CD4-positive, CD25-positive, alpha-beta regulatory T cell (primary cell): Measurements from ENCODE around the gene CEP83. TPM values are rescaled to one million over a fixed set of nuclear protein-coding genes. Genes with fewer than 3 reads are reported as not detected.

ENCODE experiments used
- ATAC-seq, 2 donors: fragments of 150-1000 bp; cut with Tn5 transposase; one replicate each; pipeline ENCODE4 v1.10.0; 2021; ENCODE audit warnings: low read depth in 2 of 2, moderate number of reproducible peaks in 2 of 2, moderate library complexity in 1 of 2
- DNase-seq, 3 donors: peaks; one replicate each; pipeline versions ENCODE4 v3.0.0 to v3.0.0-alpha.2; 2012 to 2022; ENCODE audit warnings: mixed read lengths in 1 of 3
- H3K27ac ChIP-seq: one replicate; pipeline ENCODE4 v1.7.0; 2013; ENCODE audit warnings: mild to moderate bottlenecking, low read length; ENCODE audit not compliant: insufficient read depth, poor library complexity, severe bottlenecking
- H3K27me3 ChIP-seq: one replicate; pipeline ENCODE4 v1.7.0; 2013; ENCODE audit warnings: low read length; ENCODE audit not compliant: control insufficient read depth, insufficient read depth
- H3K36me3 ChIP-seq: one replicate; pipeline ENCODE4 v1.7.0; 2013; ENCODE audit warnings: mild to moderate bottlenecking, low read length, moderate library complexity; ENCODE audit not compliant: control insufficient read depth, insufficient read depth
- H3K4me1 ChIP-seq: 2 replicates; pipeline ENCODE4 v1.7.0; 2013; ENCODE audit warnings: mild to moderate bottlenecking, low read length; ENCODE audit not compliant: insufficient read depth, control insufficient read depth, poor library complexity, severe bottlenecking
- H3K4me3 ChIP-seq: one replicate; pipeline ENCODE4 v1.7.0; 2013; ENCODE audit warnings: low read depth, mild to moderate bottlenecking, low read length, moderate library complexity
- H3K9me3 ChIP-seq, 2 experiments: 1 replicate in 1 of 2; 2 replicates in 1 of 2; pipeline ENCODE4 v1.7.0; 2013; ENCODE audit warnings: low read length in 2 of 2, mild to moderate bottlenecking in 1 of 2, moderate library complexity in 1 of 2; ENCODE audit not compliant: control insufficient read depth in 2 of 2
- H3K27ac Mint-ChIP-seq, 3 donors: one replicate each; pipeline ENCODE4 v1.8.0; 2020 to 2022; ENCODE audit warnings: mild to moderate bottlenecking in 3 of 3, mixed read lengths in 3 of 3, moderate library complexity in 2 of 3
- H3K27me3 Mint-ChIP-seq: one replicate; pipeline ENCODE4 v1.8.0; 2022; ENCODE audit warnings: mild to moderate bottlenecking, mixed read lengths
- H3K36me3 Mint-ChIP-seq: one replicate; pipeline ENCODE4 v1.8.0; 2020; ENCODE audit warnings: mixed read lengths
- H3K4me1 Mint-ChIP-seq, 4 donors: one replicate each; pipeline ENCODE4 v1.8.0; 2020 to 2022; ENCODE audit warnings: mixed read lengths in 4 of 4, mild to moderate bottlenecking in 1 of 4
- H3K4me3 Mint-ChIP-seq, 4 donors: one replicate each; pipeline ENCODE4 v1.8.0; 2020 to 2022; ENCODE audit warnings: mild to moderate bottlenecking in 4 of 4, mixed read lengths in 4 of 4, moderate library complexity in 3 of 4
- H3K9me3 Mint-ChIP-seq, 7 donors: one replicate each; pipeline ENCODE4 v1.8.0; 2020 to 2022; ENCODE audit warnings: mixed read lengths in 7 of 7, mild to moderate bottlenecking in 3 of 7, moderate library complexity in 2 of 7
- polyA plus RNA-seq, 4 donors: library from polyadenylated mRNA; unstranded; fragments of 300-500 nt; fragmentation: Illumina TruSeq; gene quantifications; one replicate each; pipeline ENCODE4 v1.2.3, GENCODE V29; 2021
- total RNA-seq: library from RNA; stranded (reverse); gene quantifications from one replicate; pipeline ENCODE4 v1.2.3, GENCODE V29; 2022

Gene CEP83
- total and polyA plus RNA-seq, 5 donors from 2014 or later: 3.7 to 14.2 (median 5.1) TPM

DNA sequence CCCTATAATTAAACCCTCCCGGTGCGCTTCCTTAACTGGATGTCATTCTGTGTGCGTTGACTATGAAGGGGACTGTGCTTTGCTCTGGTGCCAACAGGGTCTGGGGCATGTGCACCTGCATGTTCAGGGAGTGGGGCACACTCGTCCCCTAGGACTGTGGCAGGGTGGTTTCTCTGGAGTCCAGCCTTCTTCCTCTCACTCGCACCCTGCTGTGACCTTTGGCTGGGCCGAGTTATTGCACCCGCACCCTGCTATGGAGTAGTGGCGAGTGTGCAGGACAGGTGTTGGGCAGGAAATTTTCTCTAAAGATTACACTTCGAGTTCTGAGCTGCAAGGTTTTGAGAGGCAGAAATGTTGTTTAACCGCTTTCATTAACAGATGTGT, 172.4 kb downstream of the CEP83 start:
- ATAC-seq (no peak), DNase-seq (no peak)
- Histone ChIP-seq H3K27ac (no peak overlapping the region), H3K27me3 (no peaks in the 10 kb centered on the region), H3K4me3 (no peak overlapping the region), H3K4me1 (peaks cover 13% of the 10 kb centered on the region), H3K9me3 (no peaks in the 10 kb centered on the region), H3K36me3 (peaks cover 13% of the 10 kb centered on the region)
- H3K4me3 Mint-ChIP-seq: no peak overlapping the region
- H3K27me3 Mint-ChIP-seq: no peaks in the 10 kb centered on the region
- no peak overlapping the region for H3K27ac Mint-ChIP-seq
- H3K9me3 Mint-ChIP-seq: no peaks in the 10 kb centered on the region
- H3K4me1 Mint-ChIP-seq: peaks cover 9 to 20% (median 16%) of the 10 kb centered on the region in 4 donors
- peaks cover 57% of the 10 kb centered on the region for H3K36me3 Mint-ChIP-seq

GRCh38 chr12:94286583-94287244, 173.0 kb downstream of the CEP83 start:
- peaks cover 12 to 24% (median 21%) of the 10 kb centered on the region in 4 donors for H3K4me1 Mint-ChIP-seq
- Histone ChIP-seq H3K4me3 (no peak overlapping the region), H3K4me1 (peaks cover 15% of the 10 kb centered on the region), H3K9me3 (no peaks in the 10 kb centered on the region), H3K27ac (no peak overlapping the region), H3K27me3 (no peaks in the 10 kb centered on the region), H3K36me3 (peaks cover 13% of the 10 kb centered on the region)
- no peak for ATAC-seq
- H3K4me3 Mint-ChIP-seq: no peak overlapping the region
- no peaks in the 10 kb centered on the region for H3K9me3 Mint-ChIP-seq
- H3K27ac Mint-ChIP-seq: no peak overlapping the region
- DNase-seq: no peak
- no peaks in the 10 kb centered on the region for H3K27me3 Mint-ChIP-seq
- H3K36me3 Mint-ChIP-seq: peaks cover 59% of the 10 kb centered on the region

DNA sequence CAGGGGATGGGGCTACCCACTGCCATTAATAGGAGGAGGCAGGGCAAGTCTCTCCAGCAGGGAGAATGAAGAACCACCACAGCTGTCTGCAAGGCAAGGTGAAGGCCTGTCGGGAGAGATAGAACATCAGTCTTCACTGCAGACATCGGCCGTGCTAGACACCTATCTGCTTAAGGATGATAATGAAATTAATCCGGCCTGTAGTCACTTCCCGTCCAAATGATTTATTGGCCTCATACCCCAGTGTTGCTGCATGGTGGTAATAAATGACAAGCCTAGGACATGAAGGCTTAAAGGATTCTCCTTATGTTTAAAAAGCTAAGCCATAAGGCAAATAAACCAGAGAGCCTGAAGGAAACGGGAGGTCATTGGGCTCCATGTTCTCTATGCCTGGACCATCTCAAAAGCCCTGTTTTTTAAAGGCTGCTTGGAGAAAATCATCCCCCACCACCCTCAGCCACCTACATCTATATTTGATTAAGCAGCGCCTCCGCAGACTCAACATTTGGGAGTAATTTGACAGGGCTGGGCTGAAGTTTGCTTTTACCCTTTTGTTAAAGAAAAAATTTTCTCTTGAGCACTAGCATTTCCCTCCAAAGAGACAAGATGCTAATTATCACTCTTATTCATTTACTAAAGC, 173.6 kb downstream of the CEP83 start:
- DNase-seq (no peak), ATAC-seq (no peak)
- no peaks in the 10 kb centered on the region for H3K9me3 ChIP-seq
- H3K4me3 ChIP-seq: no peak overlapping the region
- H3K36me3 Mint-ChIP-seq: peaks cover 55% of the 10 kb centered on the region
- no peaks in the 10 kb centered on the region for H3K27me3 Mint-ChIP-seq
- peaks cover 12 to 28% (median 23%) of the 10 kb centered on the region in 4 donors for H3K4me1 Mint-ChIP-seq
- peaks cover 15% of the 10 kb centered on the region for H3K4me1 ChIP-seq
- H3K4me3 Mint-ChIP-seq: no peak overlapping the region
- H3K27ac ChIP-seq: no peak overlapping the region
- H3K36me3 ChIP-seq: peaks cover 13% of the 10 kb centered on the region
- no peaks in the 10 kb centered on the region for H3K27me3 ChIP-seq
- H3K27ac Mint-ChIP-seq: no peak overlapping the region
- no peaks in the 10 kb centered on the region for H3K9me3 Mint-ChIP-seq

DNA sequence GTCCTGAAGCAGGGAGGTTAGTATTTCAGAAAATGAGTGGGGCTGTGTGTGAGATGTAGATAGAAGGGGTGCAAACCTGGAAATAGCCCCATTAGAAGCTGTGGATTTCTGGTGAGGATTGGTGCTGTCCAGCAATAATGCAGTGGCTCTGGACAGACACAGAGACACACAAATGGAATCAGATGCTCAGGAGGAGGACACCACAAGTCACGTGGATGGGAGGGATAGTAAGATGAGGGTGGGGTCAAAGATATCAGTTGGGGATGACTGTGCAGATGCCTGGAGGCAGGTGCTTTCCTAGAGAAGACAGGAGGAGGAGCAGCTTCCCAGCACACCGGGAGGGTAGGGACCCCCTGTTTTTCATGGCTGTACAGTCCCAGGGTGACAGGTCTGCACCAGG, 174.8 kb downstream of the CEP83 start:
- H3K27me3 ChIP-seq: no peaks in the 10 kb centered on the region
- Mint-ChIP-seq H3K9me3 (no peaks in the 10 kb centered on the region), H3K4me1 (peaks cover 12 to 28% (median 23%) of the 10 kb centered on the region in 4 donors), H3K36me3 (peaks cover 55% of the 10 kb centered on the region), H3K27me3 (no peaks in the 10 kb centered on the region), H3K27ac (peak overlapping the region in 1 of 3 donors; percentile 26), H3K4me3 (no peak overlapping the region)
- H3K27ac ChIP-seq: no peak overlapping the region
- no peaks in the 10 kb centered on the region for H3K9me3 ChIP-seq
- ATAC-seq (no peak), DNase-seq (no peak)
- H3K4me1 ChIP-seq: peaks cover 15% of the 10 kb centered on the region
- no peak overlapping the region for H3K4me3 ChIP-seq
- H3K36me3 ChIP-seq: peaks cover 16% of the 10 kb centered on the region

DNA sequence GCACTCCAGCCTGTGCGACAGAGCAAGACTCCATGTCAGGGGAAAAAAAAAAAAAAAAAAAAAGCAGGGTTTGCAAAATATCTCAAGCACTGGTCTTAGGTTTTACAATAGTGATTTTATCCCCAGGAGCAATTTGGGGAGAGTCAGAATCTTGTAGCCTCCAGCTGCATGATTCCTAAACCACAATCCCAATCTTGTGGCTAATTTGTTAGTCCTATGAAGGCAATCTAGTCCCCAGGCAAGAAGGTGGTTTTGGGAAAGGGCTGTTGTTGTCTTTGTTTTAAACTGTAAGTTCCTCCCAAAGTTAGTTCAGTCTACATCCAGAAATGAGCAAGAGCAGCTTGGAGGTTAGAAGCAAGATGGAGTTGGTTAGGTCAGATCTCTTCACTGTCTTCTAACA, 175.6 kb downstream of the CEP83 start:
- ATAC-seq (no peak), DNase-seq (no peak)
- no peaks in the 10 kb centered on the region for H3K9me3 Mint-ChIP-seq
- no peaks in the 10 kb centered on the region for H3K27me3 Mint-ChIP-seq
- Histone ChIP-seq H3K4me3 (no peak overlapping the region), H3K27ac (no peak overlapping the region), H3K9me3 (no peaks in the 10 kb centered on the region), H3K27me3 (no peaks in the 10 kb centered on the region), H3K4me1 (peaks cover 15% of the 10 kb centered on the region), H3K36me3 (peaks cover 13% of the 10 kb centered on the region)
- peaks cover 12 to 28% (median 23%) of the 10 kb centered on the region in 4 donors for H3K4me1 Mint-ChIP-seq
- H3K27ac Mint-ChIP-seq: peak overlapping the region in 1 of 3 donors; percentile 51
- H3K4me3 Mint-ChIP-seq: no peak overlapping the region
- peaks cover 57% of the 10 kb centered on the region for H3K36me3 Mint-ChIP-seq

DNA sequence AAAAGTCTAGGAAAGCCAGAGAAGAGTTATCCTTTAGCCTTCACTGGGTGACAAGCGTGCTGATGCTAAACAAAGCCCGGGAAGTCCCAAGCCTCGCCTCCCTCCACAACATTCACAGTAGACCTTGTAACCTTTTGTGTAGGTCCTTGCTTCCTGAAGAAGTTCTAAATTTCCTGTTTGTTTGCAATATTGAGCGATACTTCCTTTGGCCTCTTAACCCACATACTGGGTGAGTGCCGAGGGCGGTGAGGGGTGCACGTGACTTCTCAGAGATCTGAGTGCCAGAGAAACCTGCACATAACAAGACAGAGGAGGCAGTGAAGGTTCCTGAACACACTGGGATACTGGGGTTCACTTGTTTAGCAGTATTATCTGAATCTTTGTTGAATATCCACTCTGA, 177.0 kb downstream of the CEP83 start:
- H3K4me3 ChIP-seq: peak overlapping the region; percentile 54

GRCh38 chr12:94280063-94280462, 179.6 kb downstream of the CEP83 start:
- Mint-ChIP-seq H3K4me1 (peaks cover 12 to 28% (median 23%) of the 10 kb centered on the region in 4 donors), H3K4me3 (no peak overlapping the region), H3K27me3 (no peaks in the 10 kb centered on the region), H3K36me3 (peaks cover 34% of the 10 kb centered on the region), H3K9me3 (no peaks in the 10 kb centered on the region), H3K27ac (peak overlapping the region in 2 of 3 donors; percentile 7 to 43)
- Histone ChIP-seq H3K9me3 (no peaks in the 10 kb centered on the region), H3K27me3 (no peaks in the 10 kb centered on the region), H3K4me1 (peaks cover 15% of the 10 kb centered on the region), H3K4me3 (no peak overlapping the region), H3K36me3 (peaks cover 3% of the 10 kb centered on the region), H3K27ac (no peak overlapping the region)
- DNase-seq (no peak), ATAC-seq (no peak)

More for the DNA sequence above, 177.0 kb downstream of the CEP83 start:
- H3K4me1 Mint-ChIP-seq: peaks cover 12 to 28% (median 23%) of the 10 kb centered on the region in 4 donors
- DNase-seq: peak in 2 of 3 donors; percentile 29 to 75
- no peaks in the 10 kb centered on the region for H3K9me3 Mint-ChIP-seq
- Histone ChIP-seq H3K36me3 (peaks cover 5% of the 10 kb centered on the region), H3K27ac (no peak overlapping the region), H3K9me3 (no peaks in the 10 kb centered on the region), H3K4me1 (peaks cover 15% of the 10 kb centered on the region), H3K27me3 (no peaks in the 10 kb centered on the region)
- peaks cover 47% of the 10 kb centered on the region for H3K36me3 Mint-ChIP-seq
- peak overlapping the region; percentile 44 to 94 (median 77) for H3K27ac Mint-ChIP-seq
- H3K4me3 Mint-ChIP-seq: peak overlapping the region; percentile 1 to 80 (median 51)
- H3K27me3 Mint-ChIP-seq: no peaks in the 10 kb centered on the region
- ATAC-seq: peak; percentile 64 to 79
